Measurements from ENCODE around the gene HOXC9. TPM values are rescaled to one million over a fixed set of nuclear protein-coding genes. Genes with fewer than 3 reads are reported as not detected.

Gene HOXC9
- polyA plus RNA-seq, 1 of the 3 experiments (the other 2 are of a cell fraction), result 1.9 TPM

- TF ChIP-seq EP300 (IDR thresholded peaks at IDR 0.05; ENCODE audit: borderline replicate concordance in 1 of 2, low read depth in 1 of 2, low read length in 1 of 2) (no peak), SMC3 (IDR thresholded peaks at IDR 0.05; ENCODE audit: low read depth, low read length) (no peak), RXRA (IDR thresholded peaks at IDR 0.05; ENCODE audit: borderline replicate concordance, low read depth) (no peak), ELF1 (IDR thresholded peaks at IDR 0.05) (no peak), MEF2A (IDR thresholded peaks at IDR 0.05; ENCODE audit: borderline replicate concordance, low read depth) (no peak)
These were observed 1.6 kb downstream of the HOXC9 start (continued) for GRCh38 chr12:54001283-54002187.

DNA sequence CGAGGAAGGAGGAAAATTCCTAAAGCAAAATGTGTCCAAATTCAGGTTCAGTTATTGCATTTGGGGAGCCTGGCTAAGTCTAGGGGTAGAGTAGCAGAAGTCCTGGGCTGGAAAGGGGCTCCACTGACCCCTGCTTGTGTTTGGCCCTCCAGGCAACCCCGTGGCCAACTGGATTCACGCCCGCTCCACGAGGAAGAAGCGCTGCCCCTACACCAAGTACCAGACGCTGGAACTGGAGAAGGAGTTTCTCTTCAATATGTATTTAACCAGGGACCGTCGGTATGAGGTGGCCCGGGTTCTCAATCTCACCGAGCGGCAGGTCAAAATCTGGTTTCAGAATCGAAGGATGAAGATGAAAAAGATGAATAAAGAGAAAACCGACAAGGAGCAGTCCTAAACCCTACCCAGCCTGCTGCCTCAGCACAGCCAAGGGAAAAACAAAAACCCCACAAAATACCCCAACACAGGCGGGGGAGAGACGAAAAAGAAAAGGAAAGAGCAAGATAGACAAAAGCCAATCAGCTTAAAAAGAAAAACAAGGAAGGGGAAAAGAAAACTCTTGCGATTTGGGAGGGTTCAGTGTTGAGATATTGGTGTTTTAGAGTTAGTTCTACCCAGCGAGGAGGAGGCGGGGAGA lies 2.4 kb downstream of the HOXC9 start:
- no peaks in the 10 kb centered on the region for H3K9me2 ChIP-seq
- ChIA-PET CTCF (interaction anchor here (6.4 to 24.5 kb wide), 6 partner anchors 16 to 212 kb away, joined by 57 to 568 read pairs (median 200); partner anchors contain the start of genes HOXC10, HOXC5, HOXC6 and SMUG1), POLR2A (no interaction called here)
- H3K4me2 ChIP-seq, result no peak overlapping the region
- H3K4me1 ChIP-seq (ENCODE audit: control insufficient read depth in 1 of 2, insufficient read depth in 2 of 2, low read depth in 1 of 2, low read length in 1 of 2), result peaks cover 0 to 18% of the 10 kb centered on the region in 2 experiments; a peak in 1 of 4 replicates
- WGBS (ENCODE audit: low lambda C conversion rate), result 84% methylated on average over 19 of the region's 19 CpGs
- H3K36me3 ChIP-seq (replicated peaks in 1 of 2; ENCODE audit: control insufficient read depth in 1 of 2, insufficient read depth in 2 of 2, low read length in 1 of 2), result no peaks in the 10 kb centered on the region
- H4K20me1 ChIP-seq (ENCODE audit: insufficient read depth), result no peaks in the 10 kb centered on the region
- no peaks in the 10 kb centered on the region for H3K9me3 ChIP-seq
- H3K9ac ChIP-seq, result no peak overlapping the region
- H3K4me3 ChIP-seq (ENCODE audit: low read depth in 2 of 2, low read length in 1 of 2), result no peak overlapping the region
- no peak for TF ChIP-seq MAX (IDR thresholded peaks at IDR 0.05; ENCODE audit: low read depth)
- TF ChIP-seq FOXJ3 (CRISPR knock-in tag; IDR thresholded peaks at IDR 0.05), result no peak
- TF ChIP-seq USF1 (IDR thresholded peaks at IDR 0.05; ENCODE audit: borderline replicate concordance, low read depth), result no peak
- no peak for TF ChIP-seq JUND (IDR thresholded peaks at IDR 0.05)
- no peak for TF ChIP-seq SIN3A (IDR thresholded peaks at IDR 0.05; ENCODE audit: borderline replicate concordance, low read depth, low read length)
- no peak for TF ChIP-seq RXRA (IDR thresholded peaks at IDR 0.05; ENCODE audit: borderline replicate concordance, low read depth)
- TF ChIP-seq MEF2A (IDR thresholded peaks at IDR 0.05; ENCODE audit: borderline replicate concordance, low read depth), result no peak
- no peak for TF ChIP-seq IRF3 (IDR thresholded peaks at IDR 0.05; ENCODE audit: low read depth, low read length)
- H2AFZ ChIP-seq (ENCODE audit: low read depth), result no peak overlapping the region
- H3F3A ChIP-seq (replicated peaks; ENCODE audit: insufficient read depth), result no peaks in the 10 kb centered on the region
- no peak overlapping the region for H3K27ac ChIP-seq (ENCODE audit: low read depth in 2 of 2, low read length in 1 of 2)
- no peak for DNase-seq
- no peaks in the 10 kb centered on the region for H3K79me2 ChIP-seq (ENCODE audit: insufficient read depth)
- peaks cover 13% of the 10 kb centered on the region; the same call in 1 of the 2 replicates for H3K27me3 ChIP-seq (ENCODE audit: insufficient read depth)

Data from SK-N-SH (cell line).